Body of pancreas (tissue), 4 donors: ENCODE results near the gene RANGAP1. TPM values are rescaled to one million over a fixed set of nuclear protein-coding genes. Genes with fewer than 3 reads are reported as not detected.

Source experiments
- ATAC-seq: fragments of 150-250 bp; one replicate; pipeline ENCODE4 v1.9.1; 2016
- DNase-seq, 4 donors: peaks; one replicate each; pipeline ENCODE4 v3.0.0-alpha.2; 2019
- H3K27ac ChIP-seq, 4 donors: fragments of 200-600 bp; sonication (generic); 1 replicate in 3 of 4; 2 replicates in 1 of 4; pipeline versions ENCODE4 v1.5.1 to v1.6.1; 2016 to 2019; ENCODE audit warnings: mild to moderate bottlenecking in 1 of 4, mixed read lengths in 1 of 4, moderate library complexity in 1 of 4
- H3K27me3 ChIP-seq, 2 donors: fragments of 200-600 bp; sonication (generic); one replicate each; pipeline ENCODE4 v1.6.0; 2016; ENCODE audit warnings: mild to moderate bottlenecking in 1 of 2
- H3K36me3 ChIP-seq, 2 donors: fragments of 200-600 bp; sonication (generic); replicated peaks in 1 of 2; 2 replicates each; pipeline ENCODE4 v1.5.1; 2016; ENCODE audit warnings: low read depth in 2 of 2; ENCODE audit not compliant: insufficient read depth in 1 of 2
- H3K4me1 ChIP-seq: fragments of 200-600 bp; sonication (generic); one replicate; pipeline ENCODE4 v1.6.0; 2016
- H3K4me3 ChIP-seq, 2 donors: fragments of 200-600 bp; sonication (generic); 1 replicate in 1 of 2; 2 replicates in 1 of 2; pipeline ENCODE4 v1.5.1; 2016 to 2019
- H3K9me3 ChIP-seq, 3 donors: fragments of 200-600 bp; sonication (generic); 1 replicate in 2 of 3; 2 replicates in 1 of 3; pipeline ENCODE4 v1.5.1; 2016
- POLR2A ChIP-seq, 3 donors: fragments of 450-650 bp; IDR thresholded peaks; one replicate each; pipeline ENCODE4 v1.6.1; 2016; ENCODE audit warnings: antibody characterized with exemption in 3 of 3, mild to moderate bottlenecking in 2 of 3
- WGBS, 2 donors: methylation state at CpG; one replicate each; pipeline ENCODE4 v1.1.5; 2017; 5-methylcytosine and 5-hydroxymethylcytosine counted together
- intact Hi-C: fragments of 100-400 bp; cut with DNase I; formaldehyde crosslinking; loops from one replicate; pipeline ENCODE4 v1.15.1; 2023
- total RNA-seq, 2 donors: library from RNA; depleted of rRNA; stranded (reverse); fragments of >200 nt; gene quantifications; one replicate each; pipeline ENCODE4 v1.1.0, GENCODE V29; 2016
- TF ChIP-seq, protein P1 (sequence below), 7 experiments: fragments of 450-650 bp in 4 of 7; fragments of 200-600 bp in 3 of 7; sonication (generic) in 3 of 7; IDR thresholded peaks; one replicate each; pipeline ENCODE4 v1.5.1; 2016 to 2019; ENCODE audit warnings: antibody characterized with exemption in 7 of 7

The RANGAP1 gene
- total RNA-seq, 2 donors from 2014 or later = 45.4 to 62.3 TPM

DNA sequence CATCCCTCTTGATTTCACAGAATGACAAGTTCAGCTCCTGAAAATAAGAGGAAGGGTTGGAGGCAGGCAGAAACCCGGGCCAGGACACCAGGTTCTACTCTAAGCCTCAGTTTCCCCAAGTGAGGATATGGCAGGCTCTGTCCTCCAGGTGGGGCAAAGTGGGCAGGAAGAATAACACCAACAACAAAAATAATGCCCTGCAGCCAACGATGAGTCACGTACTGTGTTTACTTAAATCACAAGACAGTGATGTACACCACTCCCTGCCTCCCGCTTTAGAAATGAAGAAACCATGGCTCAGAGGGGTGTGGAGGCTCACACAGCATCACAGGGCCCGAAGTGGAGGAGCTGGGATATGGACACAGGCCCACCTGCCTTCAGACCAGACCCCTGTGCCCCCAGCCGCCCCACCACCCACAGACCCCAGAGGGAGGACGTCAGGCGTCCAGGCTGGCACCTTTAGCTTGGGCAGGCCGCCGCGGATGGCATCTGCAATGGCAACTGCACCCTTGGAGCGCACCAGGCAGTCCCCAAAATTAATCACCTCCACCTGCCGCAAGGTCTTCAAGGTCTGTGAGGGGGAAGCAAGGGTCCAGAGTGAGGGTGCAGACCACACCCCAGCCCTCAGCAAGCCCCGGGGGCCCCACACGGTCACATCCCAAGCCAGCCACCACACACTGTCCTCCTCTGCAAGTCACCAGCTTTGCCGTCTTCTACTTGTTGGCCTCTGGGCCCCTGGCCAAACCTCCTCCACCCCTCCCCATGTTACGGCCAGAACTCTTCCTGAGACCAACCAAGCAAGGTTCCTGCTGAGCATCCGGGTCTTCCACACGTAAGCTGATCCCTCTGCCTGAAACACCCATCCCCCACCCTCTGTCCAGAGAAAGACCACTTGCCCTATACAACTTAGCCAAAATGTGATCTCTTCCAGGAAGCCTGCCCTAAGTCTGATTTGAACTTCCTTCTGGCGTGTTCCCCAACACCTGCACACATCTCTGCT is 29.4 kb downstream of the RANGAP1 start:
- intact Hi-C loops = no loop called here
- no peak overlapping the region for H3K4me3 ChIP-seq
- TF ChIP-seq, protein P1, sequence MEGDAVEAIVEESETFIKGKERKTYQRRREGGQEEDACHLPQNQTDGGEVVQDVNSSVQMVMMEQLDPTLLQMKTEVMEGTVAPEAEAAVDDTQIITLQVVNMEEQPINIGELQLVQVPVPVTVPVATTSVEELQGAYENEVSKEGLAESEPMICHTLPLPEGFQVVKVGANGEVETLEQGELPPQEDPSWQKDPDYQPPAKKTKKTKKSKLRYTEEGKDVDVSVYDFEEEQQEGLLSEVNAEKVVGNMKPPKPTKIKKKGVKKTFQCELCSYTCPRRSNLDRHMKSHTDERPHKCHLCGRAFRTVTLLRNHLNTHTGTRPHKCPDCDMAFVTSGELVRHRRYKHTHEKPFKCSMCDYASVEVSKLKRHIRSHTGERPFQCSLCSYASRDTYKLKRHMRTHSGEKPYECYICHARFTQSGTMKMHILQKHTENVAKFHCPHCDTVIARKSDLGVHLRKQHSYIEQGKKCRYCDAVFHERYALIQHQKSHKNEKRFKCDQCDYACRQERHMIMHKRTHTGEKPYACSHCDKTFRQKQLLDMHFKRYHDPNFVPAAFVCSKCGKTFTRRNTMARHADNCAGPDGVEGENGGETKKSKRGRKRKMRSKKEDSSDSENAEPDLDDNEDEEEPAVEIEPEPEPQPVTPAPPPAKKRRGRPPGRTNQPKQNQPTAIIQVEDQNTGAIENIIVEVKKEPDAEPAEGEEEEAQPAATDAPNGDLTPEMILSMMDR (IDR thresholded peaks at IDR 0.05) = no peak
- TF ChIP-seq POLR2A (IDR thresholded peaks at IDR 0.05) = no peak
- no peaks in the 10 kb centered on the region for H3K9me3 ChIP-seq
- no peaks in the 10 kb centered on the region for H3K4me1 ChIP-seq
- no peaks in the 10 kb centered on the region for H3K27me3 ChIP-seq
- 82 to 83% methylated on average over 17 to 20 of the region's 20 CpGs for WGBS, 2 donors
- H3K27ac ChIP-seq = no peak overlapping the region
- ATAC-seq (no peak), DNase-seq (no peak)
- peaks cover 7 to 37% of the 10 kb centered on the region in 2 donors for H3K36me3 ChIP-seq

GRCh38 chr22:41254230-41254629 is 31.8 kb downstream of the RANGAP1 start:
- WGBS, 2 donors = 88 to 90% methylated on average over 7 of the region's 7 CpGs
- TF ChIP-seq, protein P1 (IDR thresholded peaks at IDR 0.05) = no peak
- no peak for TF ChIP-seq POLR2A (IDR thresholded peaks at IDR 0.05)
- intact Hi-C loops = no loop called here
- Histone ChIP-seq H3K4me1 (no peaks in the 10 kb centered on the region), H3K36me3 (peaks cover 0 to 47% of the 10 kb centered on the region in 2 donors), H3K27me3 (no peaks in the 10 kb centered on the region), H3K27ac (no peak overlapping the region), H3K9me3 (no peaks in the 10 kb centered on the region), H3K4me3 (no peak overlapping the region)
- ATAC-seq = no peak
- no peak for DNase-seq

DNA sequence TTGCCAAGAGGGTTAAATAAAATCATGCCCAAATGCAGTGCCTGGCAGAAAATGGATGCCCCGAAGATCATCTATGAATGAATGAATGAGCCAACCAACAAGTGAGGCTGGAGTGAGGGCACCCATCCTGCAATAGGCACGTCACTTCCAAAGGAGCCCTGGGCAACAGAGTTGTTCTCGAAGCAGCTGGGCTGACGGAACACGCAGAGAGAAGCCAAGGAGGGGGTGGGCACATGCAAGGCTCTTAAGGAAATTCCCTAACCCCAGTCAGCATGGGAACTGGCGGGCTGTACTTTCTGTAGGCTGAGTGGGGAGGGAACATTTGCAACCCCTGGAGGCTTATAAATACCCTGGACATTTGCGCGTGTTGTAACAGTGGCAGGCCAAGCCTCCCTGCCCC is 33.6 kb downstream of the RANGAP1 start:
- Histone ChIP-seq H3K4me1 (no peaks in the 10 kb centered on the region), H3K36me3 (peaks cover 0 to 53% of the 10 kb centered on the region in 2 donors), H3K27me3 (no peaks in the 10 kb centered on the region), H3K9me3 (no peaks in the 10 kb centered on the region), H3K4me3 (no peak overlapping the region), H3K27ac (no peak overlapping the region)
- DNase-seq = no peak
- no peak for TF ChIP-seq POLR2A (IDR thresholded peaks at IDR 0.05)
- TF ChIP-seq, protein P1 (IDR thresholded peaks at IDR 0.05) = no peak
- intact Hi-C loops = no loop called here
- WGBS, 2 donors = 90 to 92% methylated on average over 8 of the region's 8 CpGs
- ATAC-seq = no peak

DNA sequence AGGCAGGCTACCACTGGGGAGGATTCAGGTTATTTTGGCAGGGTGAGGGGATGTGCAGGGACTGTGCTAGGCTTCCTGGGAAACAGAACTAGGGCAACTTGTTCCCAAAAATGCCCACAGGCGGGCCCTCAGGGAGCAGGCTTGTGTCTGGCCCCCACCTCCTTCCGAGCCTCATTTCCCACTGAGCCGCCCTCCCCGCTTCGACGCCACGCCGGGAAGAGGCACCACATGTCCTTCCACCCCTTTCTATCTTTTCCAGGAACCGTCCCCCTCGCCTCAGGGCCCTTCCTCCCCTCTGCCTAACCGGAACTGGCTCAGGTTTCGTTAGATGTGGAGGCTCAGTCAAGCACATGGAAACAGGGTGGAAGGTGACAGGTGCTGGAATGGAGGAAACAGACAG is 35.9 kb downstream of the RANGAP1 start:
- ATAC-seq (no peak), DNase-seq (no peak)
- no peaks in the 10 kb centered on the region for H3K9me3 ChIP-seq
- WGBS, 2 donors = 95 to 98% methylated on average over 9 to 12 of the region's 12 CpGs
- H3K36me3 ChIP-seq = peaks cover 0 to 48% of the 10 kb centered on the region in 2 donors
- TF ChIP-seq, protein P1 (IDR thresholded peaks at IDR 0.05) = no peak
- TF ChIP-seq POLR2A (IDR thresholded peaks at IDR 0.05) = no peak
- no peak overlapping the region for H3K4me3 ChIP-seq
- H3K4me1 ChIP-seq = no peaks in the 10 kb centered on the region
- intact Hi-C loops = no loop called here
- H3K27ac ChIP-seq = no peak overlapping the region
- no peaks in the 10 kb centered on the region for H3K27me3 ChIP-seq
